Measurements from ENCODE around the gene ARHGAP25.

ARHGAP25 gene

DNA sequence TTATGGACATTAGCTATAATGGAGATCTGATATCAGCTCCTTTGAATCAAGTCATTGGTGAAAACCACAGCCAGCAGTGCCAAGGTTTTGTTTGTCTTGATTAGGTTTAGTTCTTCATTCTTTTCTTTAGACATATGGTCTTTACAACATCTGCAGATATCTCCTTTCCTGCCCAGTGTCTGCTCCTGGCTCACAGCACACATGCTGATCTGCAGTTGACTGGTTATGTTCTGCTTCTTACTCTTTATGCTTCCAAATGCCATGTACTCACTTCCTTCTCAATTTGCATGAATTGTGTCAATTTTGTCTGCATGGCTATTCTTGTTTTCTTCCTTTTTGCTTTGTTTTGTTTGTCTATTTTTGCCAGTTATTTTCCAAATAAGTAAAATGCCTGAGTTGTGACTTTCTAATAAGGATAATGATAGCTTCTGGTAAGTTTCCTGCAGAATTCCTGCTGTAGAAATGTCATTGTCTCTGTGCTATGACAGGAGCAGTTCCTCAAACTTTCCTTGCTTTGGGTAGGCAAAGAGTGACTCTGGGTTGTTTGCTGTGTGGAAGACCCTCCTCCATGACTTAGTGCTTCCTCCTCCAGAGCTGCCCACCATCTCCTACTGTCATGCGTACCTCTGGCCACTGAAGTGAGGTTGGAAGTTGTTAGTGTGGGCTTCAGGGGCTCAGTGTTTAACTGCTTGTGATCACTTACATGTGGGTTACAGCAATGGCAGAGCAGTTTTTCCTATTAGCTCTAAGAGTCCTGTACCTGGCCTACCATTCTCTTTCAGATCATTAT, 8.2 kb downstream of the ARHGAP25 start:
- DNase-seq (ENCODE audit: low read depth), result no peak

GRCh38 chr2:68743531-68743930, 8.9 kb downstream of the ARHGAP25 start:
- no peak for DNase-seq (ENCODE audit: low read depth)

DNA sequence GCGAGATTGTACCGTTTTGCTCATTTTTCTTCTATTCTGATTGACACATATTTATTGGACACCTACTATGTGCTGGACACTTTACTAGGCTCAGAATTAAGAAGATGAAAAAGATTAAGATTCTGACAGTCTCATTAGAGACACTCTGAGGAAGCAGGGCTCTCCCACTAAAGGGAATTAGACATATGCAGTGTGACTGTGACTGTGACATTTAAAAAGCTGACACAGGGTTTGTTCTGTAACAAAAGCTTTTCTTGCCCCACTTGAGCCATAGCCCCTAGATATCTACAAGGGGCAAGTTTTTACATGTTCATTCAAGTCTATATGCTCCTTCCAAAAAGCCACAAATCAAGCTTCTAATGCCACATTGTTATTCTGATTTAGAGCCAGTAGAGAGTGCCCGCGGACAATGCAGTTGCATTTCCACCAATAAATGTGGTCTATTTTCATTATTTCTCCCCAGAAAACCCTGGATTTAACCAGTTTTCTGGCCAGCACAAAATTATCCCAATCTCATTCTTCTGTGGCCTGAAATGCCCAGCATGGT, 9.8 kb downstream of the ARHGAP25 start:
- DNase-seq (ENCODE audit: low read depth), result no peak

GRCh38 chr2:68745006-68745405, 10.4 kb downstream of the ARHGAP25 start:
- DNase-seq (ENCODE audit: low read depth), result no peak

GRCh38 chr2:68746408-68746807, 11.8 kb downstream of the ARHGAP25 start:
- no peak for DNase-seq (ENCODE audit: low read depth)

DNA sequence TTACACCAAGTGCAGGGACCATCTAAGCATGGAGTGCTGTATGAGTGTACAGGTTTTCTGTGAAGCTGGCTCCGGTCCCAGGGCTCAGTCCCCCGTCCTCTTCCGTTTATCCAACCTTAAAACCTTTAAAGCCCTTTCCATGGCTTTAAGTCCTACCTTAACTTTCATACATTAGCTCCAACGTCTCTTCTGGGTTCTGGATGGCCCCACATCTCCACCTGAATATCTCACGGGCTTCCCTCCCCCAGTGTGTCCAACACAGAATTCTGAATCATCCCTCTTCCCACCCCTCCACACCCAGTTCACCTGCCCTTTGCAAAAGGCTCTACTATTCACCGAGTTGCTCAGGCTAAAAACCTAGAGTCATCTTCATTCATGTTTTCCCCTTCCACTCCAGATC, 12.8 kb downstream of the ARHGAP25 start:
- DNase-seq (ENCODE audit: low read depth), result no peak

DNA sequence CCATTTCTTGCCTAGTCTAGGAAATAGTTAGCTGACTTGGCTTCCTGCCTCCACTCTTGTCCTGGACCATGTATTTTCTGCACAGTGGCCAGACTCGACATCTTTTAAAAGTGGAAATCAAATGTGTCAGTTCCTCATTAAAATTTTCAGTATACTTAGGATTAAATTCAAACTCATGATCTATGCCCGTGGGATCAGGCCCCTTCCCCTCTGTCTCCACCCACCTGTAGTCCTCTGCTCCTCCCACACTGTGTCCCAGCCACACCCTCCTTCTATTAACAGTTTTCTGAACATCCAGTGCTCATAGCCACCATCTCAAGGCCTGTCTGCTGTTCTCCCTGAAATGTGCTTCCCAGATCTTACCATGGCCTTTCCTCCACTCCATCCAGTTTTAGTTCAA, 13.3 kb downstream of the ARHGAP25 start:
- no peak for DNase-seq (ENCODE audit: low read depth)

- no peak for DNase-seq (ENCODE audit: low read depth)
Observed at GRCh38 chr2:68748568-68748967, 14.0 kb downstream of the ARHGAP25 start.

DNA sequence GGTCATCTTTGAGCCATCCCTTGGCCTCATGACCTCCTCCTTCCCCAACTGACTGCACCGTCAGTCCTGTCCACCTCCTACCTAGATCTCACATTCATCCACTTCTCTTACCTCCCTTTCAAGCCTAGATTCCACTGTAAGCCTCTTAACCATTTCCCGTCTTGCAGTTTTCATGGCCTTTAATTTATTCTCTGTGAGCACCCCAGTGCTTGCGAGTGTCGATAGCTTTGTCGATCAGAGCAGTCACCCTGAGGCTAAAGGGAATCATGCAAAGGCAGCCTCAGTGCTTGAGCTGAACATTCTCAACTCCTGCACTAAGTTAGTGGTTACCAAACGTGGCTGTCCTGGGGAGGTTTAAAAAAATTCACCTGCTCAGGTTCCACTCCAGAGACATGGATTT, 14.7 kb downstream of the ARHGAP25 start:
- DNase-seq (ENCODE audit: low read depth), result no peak

GRCh38 chr2:68750592-68751396, 16.2 kb downstream of the ARHGAP25 start:
- DNase-seq (ENCODE audit: low read depth), result no peak

DNA sequence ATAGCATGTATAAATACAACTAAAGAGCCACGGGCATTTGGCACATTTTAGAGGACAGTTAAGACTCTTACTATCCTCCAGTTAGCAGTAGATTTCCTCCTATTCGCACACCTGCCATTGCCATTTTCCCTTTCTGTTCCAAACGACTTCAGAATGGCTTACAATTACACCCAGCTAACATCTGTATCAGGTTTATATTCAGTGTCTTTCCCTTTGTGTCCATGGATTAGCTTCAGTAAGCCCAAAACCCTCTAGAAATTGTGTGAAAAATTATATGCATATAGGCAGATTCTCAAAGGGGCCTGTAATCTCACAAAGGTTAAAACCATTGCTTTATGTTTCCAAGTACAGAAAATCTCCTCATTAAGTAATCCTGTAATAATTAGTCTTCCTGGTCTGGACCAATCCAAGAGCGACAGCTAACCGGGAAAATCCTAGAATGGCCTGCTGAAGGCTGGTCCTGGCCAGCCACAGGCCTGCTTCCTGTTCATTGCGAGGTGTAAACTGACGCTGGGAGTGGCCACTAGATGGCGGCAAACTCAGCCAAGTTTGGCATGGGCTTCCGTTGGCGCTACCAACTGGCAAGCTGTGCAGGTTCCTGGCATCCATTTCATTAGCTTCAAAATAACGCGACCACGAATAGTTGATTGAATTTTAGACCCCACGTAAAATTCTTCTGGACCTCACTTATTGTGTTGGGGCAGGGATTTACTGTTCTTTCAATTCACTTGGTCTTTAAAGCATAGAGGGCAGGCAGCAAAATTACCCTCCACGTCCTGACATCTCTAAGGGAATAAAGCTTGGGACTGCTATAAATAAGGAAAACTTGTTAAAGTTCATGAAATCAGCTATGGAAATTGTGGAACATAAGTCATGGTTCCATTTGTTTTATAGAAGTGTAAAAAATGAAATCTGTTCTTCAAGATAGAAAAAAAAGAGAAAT, 17.1 kb downstream of the ARHGAP25 start:
- peak; percentile 71 for DNase-seq (ENCODE audit: low read depth)

DNA sequence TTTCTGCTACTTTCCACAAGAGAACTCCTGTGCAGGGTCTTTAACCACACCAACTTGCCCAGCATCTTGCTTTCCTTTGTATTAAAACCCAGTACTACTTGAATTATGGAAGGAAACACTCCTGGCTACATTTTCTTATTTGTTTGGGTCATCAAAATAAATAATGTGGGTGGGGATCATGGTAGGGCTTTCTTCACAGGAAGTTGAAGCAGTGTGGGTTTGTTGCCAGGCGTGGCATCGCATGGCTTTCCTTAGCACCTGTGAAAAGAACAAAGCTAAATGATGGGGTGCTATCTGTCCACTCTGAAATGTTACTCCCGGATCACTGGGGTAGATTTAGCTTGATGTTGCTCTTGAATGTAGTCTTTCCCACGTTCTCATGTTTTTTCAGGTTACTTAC, 18.7 kb downstream of the ARHGAP25 start:
- no peak for DNase-seq (ENCODE audit: low read depth)

DNA sequence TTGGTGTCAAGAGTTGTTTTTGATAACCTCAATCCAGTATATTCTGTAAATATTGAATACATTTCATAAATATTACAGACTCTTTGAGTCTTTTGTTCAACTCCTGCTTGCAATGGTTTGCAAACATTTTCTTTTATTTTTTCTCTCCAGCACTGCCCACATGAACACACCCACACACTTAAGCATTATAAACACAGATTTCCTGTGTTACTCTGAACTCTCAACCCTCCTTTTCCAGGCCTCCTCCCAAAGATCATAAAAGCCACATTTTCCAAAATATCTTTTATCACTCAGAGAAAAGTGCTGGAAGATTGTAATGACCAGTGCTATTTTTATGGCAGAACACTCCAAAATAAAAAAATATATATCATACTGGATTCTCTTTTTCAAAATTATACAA, 20.5 kb downstream of the ARHGAP25 start:
- peak; percentile 21 for DNase-seq (ENCODE audit: low read depth)

- DNase-seq (ENCODE audit: low read depth), result no peak
Observed at GRCh38 chr2:68756178-68756577, 21.6 kb downstream of the ARHGAP25 start.

DNA sequence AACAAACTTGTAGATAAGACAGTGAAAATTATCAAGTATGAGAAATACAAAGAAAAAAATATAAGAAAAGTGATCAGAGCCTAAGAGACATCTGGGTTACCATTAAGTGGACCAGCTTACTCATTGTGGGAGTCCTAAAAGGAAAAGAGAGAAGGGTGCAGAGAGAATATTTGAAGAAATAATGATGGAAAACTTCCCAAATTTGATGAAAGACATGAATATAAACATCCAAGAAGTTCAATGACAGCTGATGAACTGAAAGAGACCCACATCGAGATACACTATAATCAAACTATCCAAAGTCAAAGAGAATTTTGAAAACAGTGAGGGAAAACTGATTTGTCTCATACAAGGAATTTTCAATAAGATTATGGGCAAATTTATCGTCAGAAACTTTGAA, 22.5 kb downstream of the ARHGAP25 start:
- no peak for DNase-seq (ENCODE audit: low read depth)

GRCh38 chr2:68762100-68762499, 27.5 kb downstream of the ARHGAP25 start:
- no peak for DNase-seq (ENCODE audit: low read depth)

- DNase-seq (ENCODE audit: low read depth), result no peak
Observed at GRCh38 chr2:68762665-68763064, 28.1 kb downstream of the ARHGAP25 start.

- DNase-seq (ENCODE audit: low read depth), result no peak
Observed at GRCh38 chr2:68764041-68764805, 29.6 kb downstream of the ARHGAP25 start.

- no peak for DNase-seq (ENCODE audit: low read depth)
Observed at GRCh38 chr2:68764806-68765311, 30.2 kb downstream of the ARHGAP25 start.

DNA sequence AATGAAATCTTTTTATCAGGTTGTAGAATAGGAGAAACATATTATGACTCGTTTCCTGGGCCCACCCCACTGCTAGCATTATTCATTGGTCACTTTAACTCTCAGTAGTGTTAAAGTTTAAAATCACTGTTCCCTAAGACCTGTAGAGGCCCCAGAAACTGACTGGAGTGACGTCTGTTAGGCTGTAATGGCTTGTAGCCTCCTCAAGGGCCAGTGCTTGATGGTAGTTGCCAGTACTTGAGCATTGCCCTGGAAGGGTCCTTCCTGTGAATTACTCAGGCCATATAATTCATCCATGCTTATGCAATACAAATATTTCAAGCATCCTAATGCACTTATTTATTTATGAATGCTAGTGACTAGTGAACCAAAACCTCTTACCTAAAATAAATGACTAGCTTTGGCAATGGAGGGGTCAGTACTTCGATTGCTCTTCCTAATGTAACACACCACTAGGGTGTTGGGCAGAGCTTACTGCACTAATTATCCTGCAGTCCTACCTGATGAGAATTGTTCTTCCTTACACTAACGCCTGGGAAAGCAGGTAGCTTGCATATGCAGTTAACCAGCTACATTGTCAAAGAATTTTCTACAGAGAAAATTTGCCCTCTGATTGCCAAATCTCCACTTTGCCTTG, 31.2 kb downstream of the ARHGAP25 start:
- DNase-seq (ENCODE audit: low read depth), result no peak

Data from stromal cell of bone marrow (primary cell).